Immature natural killer cell (primary cell): ENCODE measurements around the gene ABLIM2. TPM values are rescaled to one million over a fixed set of nuclear protein-coding genes. Genes with fewer than 3 reads are reported as not detected.

ENCODE experiments used
- DNase-seq, 3 donors: peaks; one replicate each; pipeline ENCODE4 v3.0.0; 2022; ENCODE audit warnings: mixed read lengths in 1 of 3
- H3K27ac Mint-ChIP-seq, 6 donors: one replicate each; pipeline ENCODE4 v1.8.0; 2020; ENCODE audit warnings: mixed read lengths in 6 of 6, mild to moderate bottlenecking in 5 of 6, inconsistent platforms in 4 of 6, moderate library complexity in 3 of 6
- H3K27me3 Mint-ChIP-seq, 3 donors: one replicate each; pipeline ENCODE4 v1.8.0; 2020 to 2021; ENCODE audit warnings: low read depth in 3 of 3, mild to moderate bottlenecking in 3 of 3, mixed read lengths in 3 of 3, moderate library complexity in 3 of 3, inconsistent platforms in 1 of 3
- H3K36me3 Mint-ChIP-seq, 3 donors: one replicate each; pipeline ENCODE4 v1.8.0; 2020; ENCODE audit warnings: mixed read lengths in 3 of 3, inconsistent platforms in 2 of 3, mild to moderate bottlenecking in 2 of 3
- H3K4me1 Mint-ChIP-seq, 2 donors: one replicate each; pipeline ENCODE4 v1.8.0; 2020; ENCODE audit warnings: inconsistent platforms in 2 of 2, mild to moderate bottlenecking in 2 of 2, mixed read lengths in 2 of 2, moderate library complexity in 1 of 2
- H3K4me3 Mint-ChIP-seq, 5 donors: one replicate each; pipeline ENCODE4 v1.8.0; 2020; ENCODE audit warnings: mild to moderate bottlenecking in 5 of 5, mixed read lengths in 5 of 5, inconsistent platforms in 3 of 5, moderate library complexity in 3 of 5
- H3K9me3 Mint-ChIP-seq, 6 donors: one replicate each; pipeline ENCODE4 v1.8.0; 2020; ENCODE audit warnings: mild to moderate bottlenecking in 6 of 6, mixed read lengths in 6 of 6, inconsistent platforms in 4 of 6, moderate library complexity in 3 of 6
- polyA plus RNA-seq, 3 donors: library from polyadenylated mRNA; unstranded; fragments of 300-500 nt; fragmentation: Illumina TruSeq; gene quantifications; one replicate each; pipeline ENCODE4 v1.2.3, GENCODE V29; 2021

Gene ABLIM2
- polyA plus RNA-seq, 3 donors from 2014 or later = 0.27 to 4.1 (median 0.43) TPM

- no peak for DNase-seq
- no peak overlapping the region for H3K4me3 Mint-ChIP-seq
- H3K9me3 Mint-ChIP-seq = no peaks in the 10 kb centered on the region
- no peaks in the 10 kb centered on the region for H3K4me1 Mint-ChIP-seq
- H3K36me3 Mint-ChIP-seq = no peaks in the 10 kb centered on the region
- no peak overlapping the region for H3K27ac Mint-ChIP-seq
- peaks cover 0 to 2% (median 2%) of the 10 kb centered on the region in 3 donors for H3K27me3 Mint-ChIP-seq
These were observed 27.4 kb downstream of the ABLIM2 start for GRCh38 chr4:8131210-8131609.

- no peaks in the 10 kb centered on the region for H3K36me3 Mint-ChIP-seq
These were observed 28.1 kb downstream of the ABLIM2 start for GRCh38 chr4:8130346-8131066.

DNA sequence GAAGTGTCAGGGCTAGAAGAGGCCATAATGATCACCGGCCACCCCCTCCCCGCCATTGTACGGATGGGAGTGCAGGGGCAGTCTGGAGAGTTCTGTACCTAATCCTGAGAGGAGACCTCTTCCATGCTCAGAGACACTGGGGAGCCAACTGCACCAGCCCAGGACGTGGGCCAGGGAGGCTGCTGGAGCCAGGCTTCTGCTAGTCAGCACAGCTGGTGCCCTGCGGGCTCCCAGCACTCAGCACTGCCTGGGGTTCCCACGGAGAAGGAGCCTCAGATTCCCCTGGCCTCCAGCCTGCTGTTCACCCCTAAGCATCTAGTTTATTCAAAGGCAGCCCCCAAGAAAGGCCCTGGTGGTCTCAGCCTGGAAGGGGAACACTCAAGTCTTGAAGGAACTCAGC lies 28.8 kb downstream of the ABLIM2 start:
- H3K36me3 Mint-ChIP-seq = no peaks in the 10 kb centered on the region
- no peak for DNase-seq
- H3K27ac Mint-ChIP-seq = no peak overlapping the region
- no peaks in the 10 kb centered on the region for H3K4me1 Mint-ChIP-seq
- no peaks in the 10 kb centered on the region for H3K9me3 Mint-ChIP-seq
- H3K4me3 Mint-ChIP-seq = no peak overlapping the region
- peaks cover 0 to 2% (median 0%) of the 10 kb centered on the region in 3 donors for H3K27me3 Mint-ChIP-seq

More at GRCh38 chr4:8130346-8131066, 28.1 kb downstream of the ABLIM2 start:
- DNase-seq = no peak
- Mint-ChIP-seq H3K9me3 (no peaks in the 10 kb centered on the region), H3K4me3 (no peak overlapping the region), H3K4me1 (no peaks in the 10 kb centered on the region), H3K27ac (no peak overlapping the region), H3K27me3 (peaks cover 0 to 2% (median under 1%) of the 10 kb centered on the region in 3 donors)

GRCh38 chr4:8129136-8129535 lies 29.5 kb downstream of the ABLIM2 start:
- DNase-seq = no peak
- H3K4me3 Mint-ChIP-seq = no peak overlapping the region
- H3K9me3 Mint-ChIP-seq = no peaks in the 10 kb centered on the region
- H3K27ac Mint-ChIP-seq = no peak overlapping the region
- H3K27me3 Mint-ChIP-seq = no peaks in the 10 kb centered on the region
- no peaks in the 10 kb centered on the region for H3K36me3 Mint-ChIP-seq
- H3K4me1 Mint-ChIP-seq = no peaks in the 10 kb centered on the region

GRCh38 chr4:8128100-8128856 lies 30.3 kb downstream of the ABLIM2 start:
- no peak overlapping the region for H3K27ac Mint-ChIP-seq
- no peak for DNase-seq
- no peaks in the 10 kb centered on the region for H3K9me3 Mint-ChIP-seq
- H3K4me1 Mint-ChIP-seq = no peaks in the 10 kb centered on the region
- no peak overlapping the region for H3K4me3 Mint-ChIP-seq
- no peaks in the 10 kb centered on the region for H3K36me3 Mint-ChIP-seq
- H3K27me3 Mint-ChIP-seq = peaks cover 0 to 5% (median 0%) of the 10 kb centered on the region in 3 donors

- DNase-seq = no peak
- no peaks in the 10 kb centered on the region for H3K36me3 Mint-ChIP-seq
- H3K27ac Mint-ChIP-seq = no peak overlapping the region
- no peaks in the 10 kb centered on the region for H3K4me1 Mint-ChIP-seq
- H3K27me3 Mint-ChIP-seq = peaks cover 0 to 5% (median 0%) of the 10 kb centered on the region in 3 donors
- no peaks in the 10 kb centered on the region for H3K9me3 Mint-ChIP-seq
- no peak overlapping the region for H3K4me3 Mint-ChIP-seq
These were observed 31.4 kb downstream of the ABLIM2 start for GRCh38 chr4:8127051-8127826.

GRCh38 chr4:8126523-8126922 lies 32.1 kb downstream of the ABLIM2 start:
- H3K9me3 Mint-ChIP-seq = no peaks in the 10 kb centered on the region
- H3K27me3 Mint-ChIP-seq = peaks cover 0 to 5% (median 1%) of the 10 kb centered on the region in 3 donors
- no peaks in the 10 kb centered on the region for H3K4me1 Mint-ChIP-seq

GRCh38 chr4:8125526-8126056 lies 33.0 kb downstream of the ABLIM2 start:
- H3K27ac Mint-ChIP-seq = no peak overlapping the region
- H3K36me3 Mint-ChIP-seq = no peaks in the 10 kb centered on the region
- H3K27me3 Mint-ChIP-seq = peaks cover 0 to 5% (median 1%) of the 10 kb centered on the region in 3 donors
- H3K4me1 Mint-ChIP-seq = no peaks in the 10 kb centered on the region
- H3K4me3 Mint-ChIP-seq = no peak overlapping the region
- no peak for DNase-seq
- H3K9me3 Mint-ChIP-seq = no peaks in the 10 kb centered on the region

More at GRCh38 chr4:8126523-8126922, 32.1 kb downstream of the ABLIM2 start:
- Mint-ChIP-seq H3K36me3 (no peaks in the 10 kb centered on the region), H3K27ac (no peak overlapping the region), H3K4me3 (no peak overlapping the region)
- DNase-seq = no peak

- peaks cover 0 to 5% (median 3%) of the 10 kb centered on the region in 3 donors for H3K27me3 Mint-ChIP-seq
- DNase-seq = no peak
- H3K36me3 Mint-ChIP-seq = no peaks in the 10 kb centered on the region
- no peak overlapping the region for H3K27ac Mint-ChIP-seq
- no peak overlapping the region for H3K4me3 Mint-ChIP-seq
- H3K4me1 Mint-ChIP-seq = no peaks in the 10 kb centered on the region
- no peaks in the 10 kb centered on the region for H3K9me3 Mint-ChIP-seq
These were observed 34.7 kb downstream of the ABLIM2 start for GRCh38 chr4:8123870-8124269.

GRCh38 chr4:8123389-8123788 lies 35.2 kb downstream of the ABLIM2 start:
- DNase-seq = no peak
- Mint-ChIP-seq H3K36me3 (no peaks in the 10 kb centered on the region), H3K4me3 (no peak overlapping the region), H3K4me1 (no peaks in the 10 kb centered on the region), H3K27ac (no peak overlapping the region), H3K27me3 (peaks cover 0 to 5% (median 3%) of the 10 kb centered on the region in 3 donors), H3K9me3 (no peaks in the 10 kb centered on the region)

DNA sequence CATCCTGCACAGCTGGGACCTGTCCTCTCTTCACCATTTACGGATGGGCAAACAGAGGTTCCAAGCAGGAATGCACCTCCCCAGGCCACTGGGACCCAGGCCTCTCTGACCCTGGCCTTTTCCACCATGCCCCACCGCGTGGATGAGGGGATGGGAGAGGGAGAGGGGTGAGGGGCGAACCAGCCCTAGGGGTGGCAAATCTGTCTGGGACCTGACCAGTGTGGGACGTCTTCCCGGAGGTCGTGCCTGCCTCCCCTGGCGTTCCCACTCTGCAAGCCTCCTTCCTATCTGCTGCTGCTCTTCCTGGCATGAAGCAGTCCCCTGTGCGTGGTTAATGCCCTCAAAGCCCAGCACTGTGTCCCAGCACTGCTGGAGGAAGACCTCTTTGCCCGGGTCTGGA lies 35.9 kb downstream of the ABLIM2 start:
- Mint-ChIP-seq H3K9me3 (no peaks in the 10 kb centered on the region), H3K4me3 (no peak overlapping the region), H3K27ac (no peak overlapping the region), H3K4me1 (peaks cover 0 to under 1% of the 10 kb centered on the region in 2 donors), H3K36me3 (no peaks in the 10 kb centered on the region), H3K27me3 (peaks cover 0 to 5% (median 3%) of the 10 kb centered on the region in 3 donors)
- DNase-seq = no peak

DNA sequence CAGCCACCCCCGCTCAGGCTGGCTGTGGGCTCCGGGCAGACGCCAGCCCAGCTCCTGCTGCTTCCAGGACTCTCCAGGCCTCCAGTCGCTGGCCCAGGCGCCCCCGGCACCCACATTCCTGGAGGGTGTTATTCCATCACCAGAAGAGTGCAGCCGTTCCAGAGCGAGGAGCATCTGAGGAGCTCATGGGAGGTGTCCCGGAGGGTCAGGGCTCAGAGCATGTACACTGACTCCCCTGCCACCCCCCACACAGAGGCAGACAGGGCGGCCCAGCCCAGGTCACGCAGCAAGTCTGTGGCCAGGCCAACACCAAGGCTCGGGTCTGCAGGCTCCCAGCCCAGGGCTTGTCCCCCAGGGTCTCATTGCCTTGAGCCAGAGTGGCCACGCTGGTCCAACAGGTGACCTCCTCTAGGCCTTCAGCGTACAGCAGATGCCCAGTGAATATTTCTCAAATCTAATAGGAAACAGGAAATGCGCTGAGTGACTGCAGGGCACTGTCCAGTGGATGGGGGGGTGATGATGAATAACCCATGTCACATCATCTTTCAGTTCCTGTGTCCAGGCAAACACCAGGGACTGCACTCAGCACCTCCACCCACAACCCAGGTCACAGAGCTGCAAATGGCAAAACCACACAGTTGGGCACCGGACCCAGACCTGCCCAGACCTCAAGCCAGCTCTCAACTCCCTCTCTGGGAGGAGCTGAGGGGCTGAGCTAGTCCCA lies 37.2 kb downstream of the ABLIM2 start:
- peaks cover 8 to 11% of the 10 kb centered on the region in 2 donors for H3K4me1 Mint-ChIP-seq
- no peak overlapping the region for H3K27ac Mint-ChIP-seq
- H3K27me3 Mint-ChIP-seq = peaks cover 0 to 10% (median 3%) of the 10 kb centered on the region in 3 donors
- DNase-seq = no peak
- H3K36me3 Mint-ChIP-seq = no peaks in the 10 kb centered on the region
- H3K4me3 Mint-ChIP-seq = no peak overlapping the region
- H3K9me3 Mint-ChIP-seq = peaks cover 0 to 2% (median 0%) of the 10 kb centered on the region in 6 donors

DNA sequence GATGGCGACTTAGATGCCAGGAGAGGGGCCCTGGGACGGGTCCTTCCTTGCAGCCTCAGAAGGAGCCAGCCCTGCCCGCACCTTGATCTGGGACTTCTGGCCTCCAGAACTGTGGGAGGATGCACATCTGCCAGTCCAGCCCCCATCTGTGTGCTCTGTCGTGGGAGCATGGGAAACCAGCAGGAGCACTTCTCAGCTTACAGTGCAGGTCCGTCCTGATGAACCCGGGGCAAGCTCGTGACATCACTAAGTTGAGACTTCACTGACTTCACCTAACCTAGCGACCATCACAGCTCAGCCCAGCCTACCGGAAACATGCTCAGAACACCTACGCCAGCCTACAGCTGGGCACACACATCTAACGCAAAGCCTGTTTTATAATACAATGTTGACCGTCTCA lies 38.1 kb downstream of the ABLIM2 start:
- Mint-ChIP-seq H3K4me1 (peaks cover 9 to 20% of the 10 kb centered on the region in 2 donors), H3K27me3 (peaks cover 2 to 12% (median 6%) of the 10 kb centered on the region in 3 donors), H3K4me3 (no peak overlapping the region), H3K27ac (no peak overlapping the region), H3K36me3 (no peaks in the 10 kb centered on the region), H3K9me3 (peaks cover 0 to 2% (median 0%) of the 10 kb centered on the region in 6 donors)
- no peak for DNase-seq
